Liver (tissue), 9 donors: ENCODE results near the gene CHL1. TPM values are rescaled to one million over a fixed set of nuclear protein-coding genes. Genes with fewer than 3 reads are reported as not detected.

Source experiments
- DNase-seq: peaks from one replicate; pipeline ENCODE4 v3.0.0-alpha.2; 2017; ENCODE audit warnings: low spot score
- H3K27ac ChIP-seq, 2 donors: one replicate each; pipeline ENCODE4 v1.7.0; 2013; ENCODE audit warnings: inconsistent platforms in 2 of 2, low read length in 2 of 2, control low read depth in 1 of 2, low read depth in 1 of 2, mild to moderate bottlenecking in 1 of 2
- H3K27me3 ChIP-seq, 4 donors: one replicate each; pipeline versions ENCODE4 v1.6.1 to v1.7.0; 2013; ENCODE audit warnings: low read length in 3 of 4, inconsistent platforms in 1 of 4, mild to moderate bottlenecking in 1 of 4, moderate library complexity in 1 of 4; ENCODE audit not compliant: control insufficient read depth in 4 of 4, insufficient read depth in 4 of 4
- H3K36me3 ChIP-seq, 4 donors: one replicate each; pipeline versions ENCODE4 v1.6.1 to v1.7.0; 2013; ENCODE audit warnings: low read length in 3 of 4, mild to moderate bottlenecking in 3 of 4, low read depth in 1 of 4, moderate library complexity in 1 of 4; ENCODE audit not compliant: control insufficient read depth in 4 of 4, insufficient read depth in 3 of 4
- H3K4me1 ChIP-seq, 4 donors: one replicate each; pipeline versions ENCODE4 v1.6.1 to v1.7.0; 2013; ENCODE audit warnings: low read length in 3 of 4, mild to moderate bottlenecking in 3 of 4, moderate library complexity in 1 of 4; ENCODE audit not compliant: control insufficient read depth in 4 of 4, insufficient read depth in 4 of 4
- H3K4me3 ChIP-seq, 3 donors: one replicate each; pipeline versions ENCODE4 v1.6.1 to v1.7.0; 2013; ENCODE audit warnings: low read length in 3 of 3, control low read depth in 1 of 3, low read depth in 1 of 3, mild to moderate bottlenecking in 1 of 3
- H3K9ac ChIP-seq, 2 donors: one replicate each; pipeline ENCODE4 v1.7.0; 2013; ENCODE audit warnings: low read length in 2 of 2, mild to moderate bottlenecking in 2 of 2, moderate library complexity in 2 of 2, control low read depth in 1 of 2, low read depth in 1 of 2
- H3K9me3 ChIP-seq, 4 donors: one replicate each; pipeline versions ENCODE4 v1.6.1 to v1.7.0; 2013; ENCODE audit warnings: low read length in 3 of 4; ENCODE audit not compliant: control insufficient read depth in 4 of 4
- EGR1 ChIP-seq, 2 donors: IDR thresholded peaks; 2 replicates each; pipeline ENCODE4 v1.6.1; 2016 to 2018; ENCODE audit warnings: antibody characterized with exemption in 2 of 2, low read depth in 2 of 2
- FOXA1 ChIP-seq: IDR thresholded peaks from 2 replicates; pipeline ENCODE4 v1.6.1; 2016; ENCODE audit warnings: antibody characterized with exemption
- FOXA2 ChIP-seq: IDR thresholded peaks from 2 replicates; pipeline ENCODE4 v1.6.1; 2016; ENCODE audit warnings: antibody characterized with exemption
- GABPA ChIP-seq, 2 donors: IDR thresholded peaks in 1 of 2; conservative IDR thresholded peaks in 1 of 2; 2 replicates each; pipeline ENCODE4 v1.6.1; 2016; ENCODE audit warnings: antibody characterized with exemption in 2 of 2, mild to moderate bottlenecking in 1 of 2, moderate library complexity in 1 of 2
- HNF4A ChIP-seq, 2 donors: conservative IDR thresholded peaks; 2 replicates each; pipeline ENCODE4 v1.6.1; 2016; ENCODE audit warnings: antibody characterized with exemption in 2 of 2, mild to moderate bottlenecking in 2 of 2
- HNF4G ChIP-seq: IDR thresholded peaks from 2 replicates; pipeline ENCODE4 v1.6.1; 2016; ENCODE audit warnings: antibody characterized with exemption
- JUND ChIP-seq, 2 donors: IDR thresholded peaks; 2 replicates each; pipeline ENCODE4 v1.6.1; 2016; ENCODE audit warnings: antibody characterized with exemption in 2 of 2
- NR2F2 ChIP-seq: IDR thresholded peaks from 2 replicates; pipeline ENCODE4 v1.6.1; 2016; ENCODE audit warnings: antibody characterized with exemption
- RAD21 ChIP-seq, 2 donors: IDR thresholded peaks; 2 replicates each; pipeline ENCODE4 v1.6.1; 2016; ENCODE audit warnings: antibody characterized with exemption in 2 of 2, mild to moderate bottlenecking in 2 of 2
- RXRA ChIP-seq, 2 donors: IDR thresholded peaks; 2 replicates each; pipeline ENCODE4 v1.6.1; 2017 to 2018; ENCODE audit warnings: antibody characterized with exemption in 2 of 2, mild to moderate bottlenecking in 1 of 2
- SP1 ChIP-seq: IDR thresholded peaks from 2 replicates; pipeline ENCODE4 v1.6.1; 2018; ENCODE audit warnings: antibody characterized with exemption, mild to moderate bottlenecking
- TAF1 ChIP-seq: conservative IDR thresholded peaks from 2 replicates; pipeline ENCODE4 v1.6.1; 2016; ENCODE audit warnings: antibody characterized with exemption, mild to moderate bottlenecking
- YY1 ChIP-seq: IDR thresholded peaks from 2 replicates; pipeline ENCODE4 v1.6.1; 2016; ENCODE audit warnings: antibody characterized with exemption, mild to moderate bottlenecking
- WGBS: extraction: QIAGEN DNeasy Blood & Tissue Kit; methylation state at CpG from one replicate; pipeline ENCODE4 v1.1.7; 2013; 5-methylcytosine and 5-hydroxymethylcytosine counted together
- polyA plus RNA-seq, 2 donors: library from polyadenylated mRNA; stranded (reverse) in 1 of 2; unstranded in 1 of 2; fragments of 200-250 nt in 1 of 2; fragments of >200 nt in 1 of 2; fragmentation: Nextera tagmentation in 1 of 2; extraction: Ambion mirVana in 1 of 2; gene quantifications; one replicate each; pipeline versions ENCODE4 v1.2.1 to v1.2.3, GENCODE V29; 2013 to 2015
- total RNA-seq, 2 donors: library from RNA; depleted of rRNA; stranded (reverse); fragments of >200 nt; gene quantifications; one replicate each; pipeline ENCODE4 v1.2.3, GENCODE V29; 2014
- TF ChIP-seq, protein P1 (sequence below): IDR thresholded peaks from 2 replicates; pipeline ENCODE4 v1.6.1; 2016; ENCODE audit warnings: antibody characterized with exemption, mild to moderate bottlenecking
- TF ChIP-seq, protein P2 (sequence below): IDR thresholded peaks from 2 replicates; pipeline ENCODE4 v1.6.1; 2016; ENCODE audit warnings: antibody characterized with exemption
- TF ChIP-seq, protein P3 (sequence below): IDR thresholded peaks from 2 replicates; pipeline ENCODE4 v1.6.1; 2016; ENCODE audit warnings: antibody characterized with exemption
- TF ChIP-seq, protein P4 (sequence below): fragments of 150-350 bp; IDR thresholded peaks from 2 replicates; pipeline ENCODE4 v1.5.1; 2017; ENCODE audit warnings: improper control_type of control experiment, low read depth, low read length; ENCODE audit not compliant: missing input control
- donor health status: healthy.
- donor health status: healthy.
- donor health status: healthy.
- donor health status: healthy.
- donor health status: healthy.

CHL1 gene
- total and polyA plus RNA-seq, 4 donors: 0.03 to 8.1 (median 0.66) TPM

DNA sequence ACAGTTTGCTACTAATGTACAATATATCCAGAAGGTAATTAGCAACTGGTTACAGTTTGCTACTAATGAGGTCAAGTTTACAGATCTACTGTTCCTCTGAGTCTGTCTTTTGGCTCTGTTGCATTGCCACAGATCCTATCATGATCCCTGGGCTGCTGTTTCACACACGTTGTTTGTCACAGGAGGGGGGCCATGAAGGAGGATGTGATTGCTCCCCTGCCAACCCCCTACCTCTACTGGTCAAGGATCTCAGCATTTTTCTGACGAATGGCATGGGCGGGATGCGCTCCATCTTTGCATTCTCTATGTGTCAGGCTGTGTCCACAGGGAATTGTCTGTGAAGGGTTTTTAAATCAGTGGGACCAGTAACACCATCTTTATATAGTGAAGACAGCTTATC, 91.9 kb downstream of the CHL1 start:
- Histone ChIP-seq H3K27ac (no peak overlapping the region), H3K9ac (no peak overlapping the region), H3K36me3 (no peaks in the 10 kb centered on the region), H3K4me3 (no peak overlapping the region), H3K9me3 (no peaks in the 10 kb centered on the region), H3K27me3 (no peaks in the 10 kb centered on the region), H3K4me1 (no peaks in the 10 kb centered on the region)
- 53% methylated on average over 4 of the region's 4 CpGs for WGBS
- DNase-seq: no peak
- TF ChIP-seq, protein P1, sequence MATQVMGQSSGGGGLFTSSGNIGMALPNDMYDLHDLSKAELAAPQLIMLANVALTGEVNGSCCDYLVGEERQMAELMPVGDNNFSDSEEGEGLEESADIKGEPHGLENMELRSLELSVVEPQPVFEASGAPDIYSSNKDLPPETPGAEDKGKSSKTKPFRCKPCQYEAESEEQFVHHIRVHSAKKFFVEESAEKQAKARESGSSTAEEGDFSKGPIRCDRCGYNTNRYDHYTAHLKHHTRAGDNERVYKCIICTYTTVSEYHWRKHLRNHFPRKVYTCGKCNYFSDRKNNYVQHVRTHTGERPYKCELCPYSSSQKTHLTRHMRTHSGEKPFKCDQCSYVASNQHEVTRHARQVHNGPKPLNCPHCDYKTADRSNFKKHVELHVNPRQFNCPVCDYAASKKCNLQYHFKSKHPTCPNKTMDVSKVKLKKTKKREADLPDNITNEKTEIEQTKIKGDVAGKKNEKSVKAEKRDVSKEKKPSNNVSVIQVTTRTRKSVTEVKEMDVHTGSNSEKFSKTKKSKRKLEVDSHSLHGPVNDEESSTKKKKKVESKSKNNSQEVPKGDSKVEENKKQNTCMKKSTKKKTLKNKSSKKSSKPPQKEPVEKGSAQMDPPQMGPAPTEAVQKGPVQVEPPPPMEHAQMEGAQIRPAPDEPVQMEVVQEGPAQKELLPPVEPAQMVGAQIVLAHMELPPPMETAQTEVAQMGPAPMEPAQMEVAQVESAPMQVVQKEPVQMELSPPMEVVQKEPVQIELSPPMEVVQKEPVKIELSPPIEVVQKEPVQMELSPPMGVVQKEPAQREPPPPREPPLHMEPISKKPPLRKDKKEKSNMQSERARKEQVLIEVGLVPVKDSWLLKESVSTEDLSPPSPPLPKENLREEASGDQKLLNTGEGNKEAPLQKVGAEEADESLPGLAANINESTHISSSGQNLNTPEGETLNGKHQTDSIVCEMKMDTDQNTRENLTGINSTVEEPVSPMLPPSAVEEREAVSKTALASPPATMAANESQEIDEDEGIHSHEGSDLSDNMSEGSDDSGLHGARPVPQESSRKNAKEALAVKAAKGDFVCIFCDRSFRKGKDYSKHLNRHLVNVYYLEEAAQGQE: no peak
- no peak for TF ChIP-seq HNF4A (conservative IDR thresholded peaks at IDR 0.05)
- TF ChIP-seq TAF1: no peak
- no peak for TF ChIP-seq NR2F2
- no peak for TF ChIP-seq JUND (IDR thresholded peaks at IDR 0.05)
- TF ChIP-seq, protein P2, sequence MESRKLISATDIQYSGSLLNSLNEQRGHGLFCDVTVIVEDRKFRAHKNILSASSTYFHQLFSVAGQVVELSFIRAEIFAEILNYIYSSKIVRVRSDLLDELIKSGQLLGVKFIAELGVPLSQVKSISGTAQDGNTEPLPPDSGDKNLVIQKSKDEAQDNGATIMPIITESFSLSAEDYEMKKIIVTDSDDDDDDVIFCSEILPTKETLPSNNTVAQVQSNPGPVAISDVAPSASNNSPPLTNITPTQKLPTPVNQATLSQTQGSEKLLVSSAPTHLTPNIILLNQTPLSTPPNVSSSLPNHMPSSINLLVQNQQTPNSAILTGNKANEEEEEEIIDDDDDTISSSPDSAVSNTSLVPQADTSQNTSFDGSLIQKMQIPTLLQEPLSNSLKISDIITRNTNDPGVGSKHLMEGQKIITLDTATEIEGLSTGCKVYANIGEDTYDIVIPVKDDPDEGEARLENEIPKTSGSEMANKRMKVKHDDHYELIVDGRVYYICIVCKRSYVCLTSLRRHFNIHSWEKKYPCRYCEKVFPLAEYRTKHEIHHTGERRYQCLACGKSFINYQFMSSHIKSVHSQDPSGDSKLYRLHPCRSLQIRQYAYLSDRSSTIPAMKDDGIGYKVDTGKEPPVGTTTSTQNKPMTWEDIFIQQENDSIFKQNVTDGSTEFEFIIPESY: no peak
- no peak for TF ChIP-seq EGR1 (IDR thresholded peaks at IDR 0.05; ENCODE audit: low read depth in 2 of 2)
- no peak for TF ChIP-seq RAD21 (IDR thresholded peaks at IDR 0.05)
- no peak for TF ChIP-seq YY1
- no peak for TF ChIP-seq SP1
- no peak for TF ChIP-seq FOXA1
- TF ChIP-seq GABPA (IDR thresholded peaks at IDR 0.05 in 1 of 2, conservative IDR thresholded peaks at IDR 0.05 in 1 of 2): no peak
- no peak for TF ChIP-seq HNF4G
- TF ChIP-seq, protein P3, sequence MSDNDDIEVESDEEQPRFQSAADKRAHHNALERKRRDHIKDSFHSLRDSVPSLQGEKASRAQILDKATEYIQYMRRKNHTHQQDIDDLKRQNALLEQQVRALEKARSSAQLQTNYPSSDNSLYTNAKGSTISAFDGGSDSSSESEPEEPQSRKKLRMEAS: no peak
- TF ChIP-seq RXRA (IDR thresholded peaks at IDR 0.05): no peak

DNA sequence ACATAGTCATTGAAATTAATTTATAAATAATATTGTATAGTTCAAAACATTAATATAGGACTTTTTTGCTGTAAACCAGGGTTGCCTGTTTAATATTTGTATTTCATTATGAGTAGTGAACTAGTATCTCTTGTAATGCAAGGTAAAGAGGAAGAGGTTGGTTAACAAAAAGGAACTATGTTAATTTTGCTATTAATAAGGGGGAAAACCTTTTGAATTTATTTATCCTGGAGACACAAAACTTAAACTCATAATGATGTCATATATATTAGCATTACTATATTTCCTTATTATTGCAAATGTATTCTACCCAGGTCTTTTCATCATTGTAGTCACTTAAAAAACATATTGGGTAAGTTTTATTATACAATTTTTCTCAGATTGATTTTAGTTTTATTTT, 94.5 kb downstream of the CHL1 start:
- no peak overlapping the region for H3K4me3 ChIP-seq
- H3K27ac ChIP-seq: no peak overlapping the region
- H3K36me3 ChIP-seq: no peaks in the 10 kb centered on the region
- DNase-seq: no peak
- H3K4me1 ChIP-seq: no peaks in the 10 kb centered on the region
- no peaks in the 10 kb centered on the region for H3K27me3 ChIP-seq
- H3K9me3 ChIP-seq: no peaks in the 10 kb centered on the region
- TF ChIP-seq EGR1 (IDR thresholded peaks at IDR 0.05; ENCODE audit: low read depth in 2 of 2): no peak
- no peak for TF ChIP-seq HNF4A (conservative IDR thresholded peaks at IDR 0.05)
- TF ChIP-seq HNF4G: no peak
- TF ChIP-seq SP1: no peak
- no peak for TF ChIP-seq NR2F2
- TF ChIP-seq, protein P1: no peak
- no peak for TF ChIP-seq FOXA1
- TF ChIP-seq, protein P4, sequence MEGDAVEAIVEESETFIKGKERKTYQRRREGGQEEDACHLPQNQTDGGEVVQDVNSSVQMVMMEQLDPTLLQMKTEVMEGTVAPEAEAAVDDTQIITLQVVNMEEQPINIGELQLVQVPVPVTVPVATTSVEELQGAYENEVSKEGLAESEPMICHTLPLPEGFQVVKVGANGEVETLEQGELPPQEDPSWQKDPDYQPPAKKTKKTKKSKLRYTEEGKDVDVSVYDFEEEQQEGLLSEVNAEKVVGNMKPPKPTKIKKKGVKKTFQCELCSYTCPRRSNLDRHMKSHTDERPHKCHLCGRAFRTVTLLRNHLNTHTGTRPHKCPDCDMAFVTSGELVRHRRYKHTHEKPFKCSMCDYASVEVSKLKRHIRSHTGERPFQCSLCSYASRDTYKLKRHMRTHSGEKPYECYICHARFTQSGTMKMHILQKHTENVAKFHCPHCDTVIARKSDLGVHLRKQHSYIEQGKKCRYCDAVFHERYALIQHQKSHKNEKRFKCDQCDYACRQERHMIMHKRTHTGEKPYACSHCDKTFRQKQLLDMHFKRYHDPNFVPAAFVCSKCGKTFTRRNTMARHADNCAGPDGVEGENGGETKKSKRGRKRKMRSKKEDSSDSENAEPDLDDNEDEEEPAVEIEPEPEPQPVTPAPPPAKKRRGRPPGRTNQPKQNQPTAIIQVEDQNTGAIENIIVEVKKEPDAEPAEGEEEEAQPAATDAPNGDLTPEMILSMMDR: no peak
- TF ChIP-seq JUND (IDR thresholded peaks at IDR 0.05): no peak
- no peak for TF ChIP-seq FOXA2
- no peak overlapping the region for H3K9ac ChIP-seq
